ENCODE data around the gene ARHGAP6.

GRCh38 chrX:11171956-11172355 is 493.8 kb downstream of the ARHGAP6 start:
- TF ChIP-seq CTCF (IDR thresholded peaks at IDR 0.05; ENCODE audit: insufficient read depth, low read length) = no peak
- no peak for TF ChIP-seq POLR2AphosphoS5 (IDR thresholded peaks at IDR 0.05; ENCODE audit: low read depth)
- TF ChIP-seq, protein P1, sequence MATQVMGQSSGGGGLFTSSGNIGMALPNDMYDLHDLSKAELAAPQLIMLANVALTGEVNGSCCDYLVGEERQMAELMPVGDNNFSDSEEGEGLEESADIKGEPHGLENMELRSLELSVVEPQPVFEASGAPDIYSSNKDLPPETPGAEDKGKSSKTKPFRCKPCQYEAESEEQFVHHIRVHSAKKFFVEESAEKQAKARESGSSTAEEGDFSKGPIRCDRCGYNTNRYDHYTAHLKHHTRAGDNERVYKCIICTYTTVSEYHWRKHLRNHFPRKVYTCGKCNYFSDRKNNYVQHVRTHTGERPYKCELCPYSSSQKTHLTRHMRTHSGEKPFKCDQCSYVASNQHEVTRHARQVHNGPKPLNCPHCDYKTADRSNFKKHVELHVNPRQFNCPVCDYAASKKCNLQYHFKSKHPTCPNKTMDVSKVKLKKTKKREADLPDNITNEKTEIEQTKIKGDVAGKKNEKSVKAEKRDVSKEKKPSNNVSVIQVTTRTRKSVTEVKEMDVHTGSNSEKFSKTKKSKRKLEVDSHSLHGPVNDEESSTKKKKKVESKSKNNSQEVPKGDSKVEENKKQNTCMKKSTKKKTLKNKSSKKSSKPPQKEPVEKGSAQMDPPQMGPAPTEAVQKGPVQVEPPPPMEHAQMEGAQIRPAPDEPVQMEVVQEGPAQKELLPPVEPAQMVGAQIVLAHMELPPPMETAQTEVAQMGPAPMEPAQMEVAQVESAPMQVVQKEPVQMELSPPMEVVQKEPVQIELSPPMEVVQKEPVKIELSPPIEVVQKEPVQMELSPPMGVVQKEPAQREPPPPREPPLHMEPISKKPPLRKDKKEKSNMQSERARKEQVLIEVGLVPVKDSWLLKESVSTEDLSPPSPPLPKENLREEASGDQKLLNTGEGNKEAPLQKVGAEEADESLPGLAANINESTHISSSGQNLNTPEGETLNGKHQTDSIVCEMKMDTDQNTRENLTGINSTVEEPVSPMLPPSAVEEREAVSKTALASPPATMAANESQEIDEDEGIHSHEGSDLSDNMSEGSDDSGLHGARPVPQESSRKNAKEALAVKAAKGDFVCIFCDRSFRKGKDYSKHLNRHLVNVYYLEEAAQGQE (IDR thresholded peaks at IDR 0.05; ENCODE audit: insufficient replicate concordance, low read depth) = no peak
- TF ChIP-seq SPI1 (IDR thresholded peaks at IDR 0.05; ENCODE audit: borderline replicate concordance, low read depth) = no peak

All from HL-60 (cell line).